ENCODE data around the gene HELZ.

The HELZ gene

GRCh38 chr17:67067571-67068482 lies 177.2 kb downstream of the HELZ start:
- no peak for DNase-seq

GRCh38 chr17:67066717-67067116 lies 178.3 kb downstream of the HELZ start:
- no peak for DNase-seq

GRCh38 chr17:67063141-67063540 lies 181.9 kb downstream of the HELZ start:
- no peak for DNase-seq

GRCh38 chr17:67059372-67059771 lies 185.6 kb downstream of the HELZ start:
- no peak for DNase-seq

GRCh38 chr17:67058036-67058435 lies 187.0 kb downstream of the HELZ start:
- DNase-seq = no peak

GRCh38 chr17:67056746-67057490 lies 188.1 kb downstream of the HELZ start:
- DNase-seq = no peak

GRCh38 chr17:67055811-67056745 lies 188.9 kb downstream of the HELZ start:
- DNase-seq = no peak

GRCh38 chr17:67055041-67055443 lies 190.0 kb downstream of the HELZ start:
- DNase-seq = no peak

- no peak for DNase-seq
Measured at GRCh38 chr17:67054608-67055007, 190.4 kb downstream of the HELZ start.

- no peak for DNase-seq
Measured at GRCh38 chr17:67054011-67054591, 190.9 kb downstream of the HELZ start.

- no peak for DNase-seq
Measured at GRCh38 chr17:67053438-67054000, 191.5 kb downstream of the HELZ start.

GRCh38 chr17:67052720-67053437 lies 192.1 kb downstream of the HELZ start:
- DNase-seq = no peak

GRCh38 chr17:67051837-67052236 lies 193.2 kb downstream of the HELZ start:
- no peak for DNase-seq

GRCh38 chr17:67051155-67051538 lies 193.8 kb downstream of the HELZ start:
- DNase-seq = no peak

- DNase-seq = no peak
Measured at GRCh38 chr17:67050471-67051154, 194.4 kb downstream of the HELZ start.

GRCh38 chr17:67050066-67050465 lies 194.9 kb downstream of the HELZ start:
- DNase-seq = no peak

GRCh38 chr17:67049025-67049739 lies 195.8 kb downstream of the HELZ start:
- no peak for DNase-seq

GRCh38 chr17:67047382-67047781 lies 197.6 kb downstream of the HELZ start:
- DNase-seq = no peak

GRCh38 chr17:67046398-67046797 lies 198.6 kb downstream of the HELZ start:
- no peak for DNase-seq

- no peak for DNase-seq
Measured at GRCh38 chr17:67044940-67045339, 200.1 kb downstream of the HELZ start.
